Measurements from ENCODE around the gene XXYLT1.

- TF ChIP-seq MAFK (IDR thresholded peaks at IDR 0.05; ENCODE audit: low read depth, low read length), result no peak
- no peak for TF ChIP-seq CTCF (conservative IDR thresholded peaks at IDR 0.05; ENCODE audit: low read depth, low read length)
- no peak for TF ChIP-seq POLR2A (IDR thresholded peaks at IDR 0.05; ENCODE audit: low read depth, low read length)
- peak; percentile 21; the same call in 1 of the 2 replicates for TF ChIP-seq MAZ (IDR thresholded peaks at IDR 0.05; ENCODE audit: borderline replicate concordance, low read depth, low read length)
These were observed 116.7 kb downstream of the XXYLT1 start for GRCh38 chr3:195154111-195154791.

Measured in IMR-90 (cell line).